Transverse colon (tissue), 4 donors: ENCODE data around the gene OR56A1. TPM values are rescaled to one million over a fixed set of nuclear protein-coding genes. Genes with fewer than 3 reads are reported as not detected.

Experiments
- DNase-seq: peaks from one replicate; pipeline ENCODE4 v3.0.0-alpha.2; 2019
- H3K27ac ChIP-seq, 4 donors: fragments of 200-600 bp; sonication (generic); 2 replicates each; pipeline ENCODE4 v1.5.1; 2016 to 2018; ENCODE audit warnings: inconsistent platforms in 4 of 4
- H3K27me3 ChIP-seq: fragments of 200-600 bp; sonication (generic); 2 replicates; pipeline ENCODE4 v1.5.1; 2017; ENCODE audit warnings: inconsistent platforms
- H3K36me3 ChIP-seq, 4 donors: fragments of 200-600 bp; sonication (generic); 2 replicates each; pipeline ENCODE4 v1.5.1; 2017 to 2019; ENCODE audit warnings: inconsistent platforms in 4 of 4
- H3K4me1 ChIP-seq, 4 donors: fragments of 200-600 bp; sonication (generic); 2 replicates each; pipeline ENCODE4 v1.5.1; 2017 to 2020; ENCODE audit warnings: inconsistent platforms in 4 of 4
- H3K4me3 ChIP-seq, 4 donors: fragments of 200-600 bp; sonication (generic); 1 replicate in 1 of 4; 2 replicates in 3 of 4; pipeline versions ENCODE4 v1.5.1 to v1.6.1; 2017 to 2019; ENCODE audit warnings: inconsistent platforms in 4 of 4
- H3K9me3 ChIP-seq, 2 donors: fragments of 200-600 bp; sonication (generic); 2 replicates each; pipeline ENCODE4 v1.5.1; 2017 to 2019; ENCODE audit warnings: inconsistent platforms in 2 of 2
- CTCF ChIP-seq, 5 experiments: fragments of 200-600 bp in 3 of 5; fragments of 450-650 bp in 2 of 5; sonication (generic) in 3 of 5; IDR thresholded peaks; 1 replicate in 2 of 5; 2 replicates in 3 of 5; pipeline ENCODE4 v1.5.1; 2016 to 2017; ENCODE audit warnings: antibody characterized with exemption in 5 of 5, inconsistent platforms in 3 of 5, mild to moderate bottlenecking in 2 of 5, moderate library complexity in 1 of 5
- EP300 ChIP-seq: sonication (generic); formaldehyde crosslinking; IDR thresholded peaks from one replicate; pipeline ENCODE4 v1.6.1; 2017; ENCODE audit warnings: antibody characterized with exemption, low read depth
- POLR2A ChIP-seq: fragments of 450-650 bp; IDR thresholded peaks from one replicate; pipeline ENCODE4 v1.6.1; 2016; ENCODE audit warnings: antibody characterized with exemption, mild to moderate bottlenecking, moderate library complexity
- POLR2AphosphoS5 ChIP-seq, 3 donors: sonication (generic); formaldehyde crosslinking; IDR thresholded peaks; one replicate each; pipeline ENCODE4 v1.6.1; 2016; ENCODE audit warnings: antibody characterized with exemption in 3 of 3
- WGBS, 2 donors: methylation state at CpG; one replicate each; pipeline ENCODE4 v1.1.5; 2018; ENCODE audit warnings: low coverage in 1 of 2; 5-methylcytosine and 5-hydroxymethylcytosine counted together
- in situ Hi-C, 4 donors: fragments of 200-750 bp; cut with MboI; loops; one replicate each; pipeline versions ENCODE4 v1.15.0 to v1.15.1; 2017; ENCODE audit warnings: low sequenced_read_pairs in 3 of 4, low pct_ligation_motif_present in 1 of 4, low pct_unique_long_range_greater_than_20kb in 1 of 4
- intact Hi-C: fragments of 100-400 bp; cut with DNase I; formaldehyde crosslinking; loops from one replicate; pipeline ENCODE4 v1.15.1; 2023; ENCODE audit warnings: low total_unique reads
- total RNA-seq, 4 donors: library from RNA; depleted of rRNA; stranded (reverse); fragments of >200 nt; gene quantifications; one replicate each; pipeline ENCODE4 v1.1.0, GENCODE V29; 2016

OR56A1 gene
- total RNA-seq, 4 donors from 2014 or later, result 0.14 TPM; not detected in 3

GRCh38 chr11:6025056-6025455 lies 5.5 kb downstream of the OR56A1 start:
- H3K27ac ChIP-seq, result no peak overlapping the region
- intact Hi-C loops, result no loop called here
- no peak for DNase-seq
- H3K4me3 ChIP-seq, result no peak overlapping the region
- in situ Hi-C loops, result loop anchor here in 3 of 4 donors (10.0 to 25.0 kb wide), 2 partner anchors 287 to 330 kb away; partner anchors contain the start of gene CAVIN3 (in 1 of the 3)
- 60 to 76% methylated on average over 1 to 2 of the region's 2 CpGs for WGBS, 2 donors
- no peak for TF ChIP-seq POLR2AphosphoS5 (IDR thresholded peaks at IDR 0.05)
- no peak for TF ChIP-seq EP300
- TF ChIP-seq CTCF (IDR thresholded peaks at IDR 0.05), result no peak
- no peak for TF ChIP-seq POLR2A
- H3K36me3 ChIP-seq, result no peaks in the 10 kb centered on the region
- H3K9me3 ChIP-seq, result no peaks in the 10 kb centered on the region
- no peaks in the 10 kb centered on the region for H3K4me1 ChIP-seq
- peaks cover 5% of the 10 kb centered on the region for H3K27me3 ChIP-seq

- 0 to 2% methylated on average over 3 to 4 of the region's 4 CpGs for WGBS, 2 donors
- Histone ChIP-seq H3K36me3 (no peaks in the 10 kb centered on the region), H3K9me3 (no peaks in the 10 kb centered on the region), H3K27me3 (no peaks in the 10 kb centered on the region), H3K4me3 (no peak overlapping the region), H3K4me1 (no peaks in the 10 kb centered on the region), H3K27ac (no peak overlapping the region)
- intact Hi-C loops, result no loop called here
- no peak for TF ChIP-seq POLR2AphosphoS5 (IDR thresholded peaks at IDR 0.05)
- TF ChIP-seq CTCF (IDR thresholded peaks at IDR 0.05), result peak; percentile 41 to 62 (median 55)
- no peak for DNase-seq
- in situ Hi-C loops, result loop anchor here in 3 of 4 donors (10.0 to 25.0 kb wide), 2 partner anchors 314 to 332 kb away; no protein-coding TSS in a partner anchor
Observed at GRCh38 chr11:6022956-6023355, 7.6 kb downstream of the OR56A1 start.

- no peaks in the 10 kb centered on the region for H3K36me3 ChIP-seq
- H3K27ac ChIP-seq, result no peak overlapping the region
- H3K4me3 ChIP-seq, result no peak overlapping the region
- 100% methylated on average over 1 of the region's 3 CpGs; no CpG with 5 or more reads in 1 of the 2 donors for WGBS, 2 donors
- H3K9me3 ChIP-seq, result no peaks in the 10 kb centered on the region
- in situ Hi-C loops (loop anchor here in 1 of 4 donors (25.0 kb wide), 1 partner anchor 324 kb away; no protein-coding TSS in a partner anchor), intact Hi-C loops (no loop called here)
- H3K27me3 ChIP-seq, result no peaks in the 10 kb centered on the region
- no peaks in the 10 kb centered on the region for H3K4me1 ChIP-seq
- no peak for DNase-seq
- no peak for TF ChIP-seq CTCF (IDR thresholded peaks at IDR 0.05)
- TF ChIP-seq EP300, result no peak
- no peak for TF ChIP-seq POLR2AphosphoS5 (IDR thresholded peaks at IDR 0.05)
- no peak for TF ChIP-seq POLR2A
Observed at GRCh38 chr11:6013042-6013441, 17.5 kb downstream of the OR56A1 start.

- H3K4me3 ChIP-seq, result no peak overlapping the region
- in situ Hi-C loops (loop anchor here in 1 of 4 donors (25.0 kb wide), 1 partner anchor 325 kb away; no protein-coding TSS in a partner anchor), intact Hi-C loops (no loop called here)
- no peaks in the 10 kb centered on the region for H3K27me3 ChIP-seq
- no peaks in the 10 kb centered on the region for H3K36me3 ChIP-seq
- 71% methylated on average over 4 of the region's 4 CpGs; no CpG with 5 or more reads in 1 of the 2 donors for WGBS, 2 donors
- H3K27ac ChIP-seq, result no peak overlapping the region
- H3K4me1 ChIP-seq, result no peaks in the 10 kb centered on the region
- no peaks in the 10 kb centered on the region for H3K9me3 ChIP-seq
- no peak for TF ChIP-seq CTCF (IDR thresholded peaks at IDR 0.05)
- TF ChIP-seq POLR2A, result no peak
- TF ChIP-seq EP300, result no peak
- no peak for TF ChIP-seq POLR2AphosphoS5 (IDR thresholded peaks at IDR 0.05)
- DNase-seq, result no peak
Observed at GRCh38 chr11:6012035-6012668, 18.4 kb downstream of the OR56A1 start.
